IMR-90 (cell line): ENCODE measurements around the gene CLMP. TPM values are rescaled to one million over a fixed set of nuclear protein-coding genes. Genes with fewer than 3 reads are reported as not detected.

Experiments used
- ATAC-seq: fragments of 200-7000 bp; cut with Tn5 transposase; 2 replicates; pipeline ENCODE4 v1.9.1; 2020; ENCODE audit warnings: low read depth, mild to moderate bottlenecking, moderate library complexity
- BruUV-seq: library from RNA; stranded (reverse); fragments of 400-500 nt; replicated peaks from 2 replicates; lab custom pipeline; 2021; lab: Mats Ljungman, UMichigan
- CTCF ChIA-PET: fragments of 300-600 bp; formaldehyde crosslinking; extraction: SDS; loops from one replicate; lab custom pipeline; 2021; ENCODE audit warnings: antibody characterized with exemption; lab: Yijun Ruan, JAX
- POLR2A ChIA-PET: fragments of 300-600 bp; sonication (Branson Sonifier 250); formaldehyde crosslinking; loops from one replicate; lab custom pipeline; 2022; ENCODE audit warnings: antibody characterized with exemption; ENCODE audit not compliant: unreplicated experiment; lab: Charles Lee
- DNase-seq: peaks from one replicate; pipeline ENCODE4 v3.0.0; 2013
- H2AFZ ChIP-seq: replicated peaks from 2 replicates; pipeline ENCODE3; 2013; ENCODE audit warnings: low read length, mild to moderate bottlenecking; ENCODE audit not compliant: poor library complexity
- H2AK5ac ChIP-seq: 2 replicates; pipeline ENCODE4 v1.6.1; 2013; ENCODE audit warnings: low read depth, low read length, inconsistent platforms
- H2AK9ac ChIP-seq: replicated peaks from 2 replicates; pipeline ENCODE3; 2013; ENCODE audit warnings: mild to moderate bottlenecking, low read depth, low read length, moderate library complexity; ENCODE audit not compliant: poor library complexity
- H2BK120ac ChIP-seq: 2 replicates; pipeline ENCODE4 v1.6.1; 2013; ENCODE audit warnings: low read depth, low read length, inconsistent platforms
- H2BK15ac ChIP-seq: 3 replicates; pipeline ENCODE4 v1.6.1; 2013; ENCODE audit warnings: low read depth, low read length, inconsistent platforms
- H2BK20ac ChIP-seq: 2 replicates; pipeline ENCODE4 v1.6.1; 2013; ENCODE audit warnings: low read depth, mild to moderate bottlenecking, inconsistent platforms, low read length, moderate library complexity
- H2BK5ac ChIP-seq: 2 replicates; pipeline ENCODE4 v1.6.1; 2013; ENCODE audit warnings: mild to moderate bottlenecking, low read depth, low read length, inconsistent platforms; ENCODE audit not compliant: poor library complexity, severe bottlenecking
- H3K14ac ChIP-seq: replicated peaks from 2 replicates; pipeline ENCODE4 v1.6.1; 2013; ENCODE audit warnings: low read depth, low read length, inconsistent platforms
- H3K18ac ChIP-seq: 2 replicates; pipeline ENCODE4 v1.6.1; 2013; ENCODE audit warnings: low read depth, low read length, control low read depth
- H3K23ac ChIP-seq: 2 replicates; pipeline ENCODE4 v1.6.1; 2013; ENCODE audit warnings: low read depth, low read length, inconsistent platforms
- H3K27ac ChIP-seq: 2 replicates; pipeline ENCODE4 v1.5.1; 2013; ENCODE audit warnings: mild to moderate bottlenecking, control low read depth, low read length; ENCODE audit not compliant: insufficient read depth
- H3K27me3 ChIP-seq: 2 replicates; pipeline ENCODE4 v1.6.1; 2013; ENCODE audit warnings: low read length; ENCODE audit not compliant: control insufficient read depth, insufficient read depth
- H3K36me3 ChIP-seq: 2 replicates; pipeline ENCODE4 v1.6.1; 2013; ENCODE audit warnings: low read length, mixed read lengths; ENCODE audit not compliant: control insufficient read depth, insufficient read depth
- H3K4ac ChIP-seq: 2 replicates; pipeline ENCODE4 v1.6.1; 2013; ENCODE audit warnings: low read depth, low read length, inconsistent platforms
- H3K4me1 ChIP-seq: 2 replicates; pipeline ENCODE4 v1.6.1; 2013; ENCODE audit warnings: low read length, mixed read lengths; ENCODE audit not compliant: control insufficient read depth, insufficient read depth
- H3K4me2 ChIP-seq: 2 replicates; pipeline ENCODE4 v1.6.1; 2013; ENCODE audit warnings: low read depth, mild to moderate bottlenecking, control low read depth, low read length, moderate library complexity
- H3K4me3 ChIP-seq: 2 replicates; pipeline ENCODE4 v1.5.1; 2013; ENCODE audit warnings: low read depth, mild to moderate bottlenecking, control low read depth, low read length, moderate library complexity; ENCODE audit not compliant: insufficient read depth
- H3K56ac ChIP-seq: 2 replicates; pipeline ENCODE4 v1.6.1; 2013; ENCODE audit warnings: low read length, inconsistent platforms; ENCODE audit not compliant: insufficient read depth; ENCODE audit errors: extremely low read depth
- H3K79me1 ChIP-seq, 2 experiments: 2 replicates each; pipeline ENCODE4 v1.6.1; 2013; ENCODE audit warnings: low read length in 2 of 2, inconsistent platforms in 1 of 2, low read depth in 1 of 2
- H3K9ac ChIP-seq: 2 replicates; pipeline ENCODE4 v1.6.1; 2013; ENCODE audit warnings: low read depth, low read length, control low read depth
- H3K9me1 ChIP-seq: 2 replicates; pipeline ENCODE4 v1.6.1; 2013; ENCODE audit warnings: low read length, inconsistent platforms; ENCODE audit not compliant: insufficient read depth
- H3K9me3 ChIP-seq: 2 replicates; pipeline ENCODE4 v1.6.1; 2013; ENCODE audit warnings: low read length; ENCODE audit not compliant: control insufficient read depth, insufficient read depth
- H4K20me1 ChIP-seq: 2 replicates; pipeline ENCODE4 v1.6.1; 2013; ENCODE audit warnings: low read length, inconsistent platforms; ENCODE audit not compliant: insufficient read depth
- H4K5ac ChIP-seq: 2 replicates; pipeline ENCODE4 v1.6.1; 2013; ENCODE audit warnings: mild to moderate bottlenecking, low read depth, low read length, control low read depth
- H4K8ac ChIP-seq, 2 experiments: 2 replicates each; pipeline ENCODE4 v1.6.1; 2013; ENCODE audit warnings: low read depth in 2 of 2, low read length in 2 of 2, control low read depth in 1 of 2, inconsistent platforms in 1 of 2
- H4K91ac ChIP-seq: 2 replicates; pipeline ENCODE4 v1.6.1; 2013; ENCODE audit warnings: low read depth, low read length, inconsistent platforms; ENCODE audit not compliant: insufficient read depth
- BHLHE40 ChIP-seq: fragments of 150-350 bp; IDR thresholded peaks from 2 replicates; pipeline ENCODE4 v1.6.1; 2016; ENCODE audit warnings: mild to moderate bottlenecking, low read depth, low read length
- CEBPB ChIP-seq: IDR thresholded peaks from 2 replicates; pipeline ENCODE4 v1.6.1; 2012; ENCODE audit warnings: low read depth, low read length, improper control_type of control experiment
- FOS ChIP-seq: fragments of 150-350 bp; IDR thresholded peaks from 2 replicates; pipeline ENCODE4 v1.6.1; 2016; ENCODE audit warnings: low read depth, low read length
- MAFK ChIP-seq: IDR thresholded peaks from 2 replicates; pipeline ENCODE4 v1.6.1; 2012; ENCODE audit warnings: low read depth, low read length, improper control_type of control experiment
- NFE2L2 ChIP-seq: fragments of 150-350 bp; IDR thresholded peaks from 2 replicates; pipeline ENCODE4 v1.6.1; 2016; ENCODE audit warnings: low read depth, mild to moderate bottlenecking, low read length
- RAD21 ChIP-seq: IDR thresholded peaks from 2 replicates; pipeline ENCODE4 v1.6.1; 2012; ENCODE audit warnings: low read length, improper control_type of control experiment
- SMC3 ChIP-seq: fragments of 150-350 bp; IDR thresholded peaks from 2 replicates; pipeline ENCODE4 v1.6.1; 2016; ENCODE audit warnings: low read depth, mild to moderate bottlenecking, antibody characterized with exemption, low read length, moderate library complexity
- WGBS, 2 experiments: methylation state at CpG; one replicate each; pipeline versions ENCODE4 v1.1.5 to v1.1.7; 2013; ENCODE audit warnings: missing lambda C conversion rate in 2 of 2; ENCODE audit not compliant: insufficient read length in 1 of 2; ENCODE audit errors: extremely low coverage in 2 of 2; 5-methylcytosine and 5-hydroxymethylcytosine counted together
- dilution Hi-C: fragments of 300-500 bp; cut with HindIII; formaldehyde crosslinking; loops from one replicate; pipeline ENCODE4 v1.14.3; 2018; ENCODE audit warnings: low sequenced_read_pairs; ENCODE audit not compliant: unreplicated experiment
- in situ Hi-C: fragments of 300-500 bp; cut with MboI; formaldehyde crosslinking; loops from 3 replicates; pipeline ENCODE4 v1.14.3; 2019; ENCODE audit warnings: low sequenced_read_pairs, inconsistent platforms, mixed read lengths
- intact Hi-C: fragments of 100-400 bp; cut with micrococcal nuclease; formaldehyde crosslinking; loops from 2 replicates; pipeline ENCODE4 v1.10.0; 2022
- polyA plus RNA-seq, 3 experiments: library from polyadenylated mRNA; depleted of rRNA; stranded (reverse); fragments of >200 nt; gene quantifications; 2 replicates each; pipeline ENCODE4 v1.2.3, GENCODE V29; 2012; ENCODE audit warnings: low replicate concordance in 1 of 3
- total RNA-seq: library from RNA; depleted of rRNA; stranded (reverse); fragments of >200 nt; gene quantifications from 2 replicates; pipeline ENCODE4 v1.2.3, GENCODE V29; 2012
- TF ChIP-seq, protein P1 (sequence below): conservative IDR thresholded peaks from 2 replicates; pipeline ENCODE4 v1.5.1; 2012; ENCODE audit warnings: mild to moderate bottlenecking, low read depth, low read length, improper control_type of control experiment
- TF ChIP-seq, protein P2 (sequence below): fragments of 150-350 bp; IDR thresholded peaks from 2 replicates; pipeline ENCODE4 v1.6.1; 2016; ENCODE audit warnings: low read depth, mild to moderate bottlenecking, low read length, moderate library complexity, borderline replicate concordance

CLMP gene
- total and polyA plus RNA-seq, 2 of the 4 experiments (the other 2 are of a cell fraction) = 54.7 to 95.7 TPM

DNA sequence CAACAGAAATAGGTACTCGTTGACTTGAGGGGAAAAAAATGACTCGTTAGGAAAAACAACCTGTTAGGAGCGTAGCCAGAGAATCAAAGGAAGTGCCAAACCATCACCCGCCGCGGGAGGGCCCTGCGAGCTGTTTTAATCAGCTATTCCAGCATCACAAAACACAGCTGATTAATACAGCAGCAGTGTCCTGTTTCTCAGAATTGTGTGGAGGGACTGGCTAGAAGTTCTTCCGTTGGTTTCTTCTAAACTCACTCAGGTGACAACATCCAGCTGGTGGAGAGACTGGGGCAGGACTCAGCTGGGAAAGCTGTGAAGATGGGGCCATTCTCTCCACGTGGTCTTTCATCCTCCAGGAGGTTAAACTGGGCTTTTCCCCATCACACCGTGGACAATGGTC lies 161.2 kb downstream of the CLMP start:
- Histone ChIP-seq H3K36me3 (no peaks in the 10 kb centered on the region), H3K27ac (no peak overlapping the region), H4K20me1 (no peaks in the 10 kb centered on the region), H2AFZ (no peak overlapping the region), H2BK5ac (no peak overlapping the region), H3K79me1 (no peaks in the 10 kb centered on the region), H3K4me3 (no peak overlapping the region), H4K8ac (no peak overlapping the region), H3K27me3 (peaks cover 8% of the 10 kb centered on the region), H2BK20ac (no peak overlapping the region), H2AK9ac (no peak overlapping the region), H2BK15ac (no peak overlapping the region), H3K18ac (no peak overlapping the region), H3K14ac (no peak overlapping the region), H3K4ac (no peak overlapping the region), H3K56ac (no peak overlapping the region), H2BK120ac (no peak overlapping the region), H4K91ac (no peak overlapping the region), H3K9ac (no peak overlapping the region), H3K9me3 (no peaks in the 10 kb centered on the region), H3K9me1 (no peaks in the 10 kb centered on the region), H2AK5ac (no peak overlapping the region), H3K4me1 (no peaks in the 10 kb centered on the region), H4K5ac (no peak overlapping the region), H3K4me2 (no peak overlapping the region), H3K23ac (no peak overlapping the region)
- peak; percentile 21; the same call in 1 of the 2 replicates for TF ChIP-seq RAD21
- TF ChIP-seq NFE2L2 = no peak
- 0 out of 2 replicates have a peak, but pooled peaks have one; percentile 13 for TF ChIP-seq SMC3
- TF ChIP-seq, protein P1, sequence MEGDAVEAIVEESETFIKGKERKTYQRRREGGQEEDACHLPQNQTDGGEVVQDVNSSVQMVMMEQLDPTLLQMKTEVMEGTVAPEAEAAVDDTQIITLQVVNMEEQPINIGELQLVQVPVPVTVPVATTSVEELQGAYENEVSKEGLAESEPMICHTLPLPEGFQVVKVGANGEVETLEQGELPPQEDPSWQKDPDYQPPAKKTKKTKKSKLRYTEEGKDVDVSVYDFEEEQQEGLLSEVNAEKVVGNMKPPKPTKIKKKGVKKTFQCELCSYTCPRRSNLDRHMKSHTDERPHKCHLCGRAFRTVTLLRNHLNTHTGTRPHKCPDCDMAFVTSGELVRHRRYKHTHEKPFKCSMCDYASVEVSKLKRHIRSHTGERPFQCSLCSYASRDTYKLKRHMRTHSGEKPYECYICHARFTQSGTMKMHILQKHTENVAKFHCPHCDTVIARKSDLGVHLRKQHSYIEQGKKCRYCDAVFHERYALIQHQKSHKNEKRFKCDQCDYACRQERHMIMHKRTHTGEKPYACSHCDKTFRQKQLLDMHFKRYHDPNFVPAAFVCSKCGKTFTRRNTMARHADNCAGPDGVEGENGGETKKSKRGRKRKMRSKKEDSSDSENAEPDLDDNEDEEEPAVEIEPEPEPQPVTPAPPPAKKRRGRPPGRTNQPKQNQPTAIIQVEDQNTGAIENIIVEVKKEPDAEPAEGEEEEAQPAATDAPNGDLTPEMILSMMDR = peak; percentile 33; the same call in 1 of the 2 replicates
- no peak for TF ChIP-seq BHLHE40
- no peak for TF ChIP-seq CEBPB
- TF ChIP-seq, protein P2, sequence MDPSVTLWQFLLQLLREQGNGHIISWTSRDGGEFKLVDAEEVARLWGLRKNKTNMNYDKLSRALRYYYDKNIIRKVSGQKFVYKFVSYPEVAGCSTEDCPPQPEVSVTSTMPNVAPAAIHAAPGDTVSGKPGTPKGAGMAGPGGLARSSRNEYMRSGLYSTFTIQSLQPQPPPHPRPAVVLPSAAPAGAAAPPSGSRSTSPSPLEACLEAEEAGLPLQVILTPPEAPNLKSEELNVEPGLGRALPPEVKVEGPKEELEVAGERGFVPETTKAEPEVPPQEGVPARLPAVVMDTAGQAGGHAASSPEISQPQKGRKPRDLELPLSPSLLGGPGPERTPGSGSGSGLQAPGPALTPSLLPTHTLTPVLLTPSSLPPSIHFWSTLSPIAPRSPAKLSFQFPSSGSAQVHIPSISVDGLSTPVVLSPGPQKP = no peak
- TF ChIP-seq FOS = no peak
- TF ChIP-seq MAFK = no peak
- dilution Hi-C loops (loop anchor here (25.0 kb wide), 1 partner anchor 172 kb away; no protein-coding TSS in a partner anchor), intact Hi-C loops (no loop called here), in situ Hi-C loops (no loop called here)
- 40% methylated on average over 1 of the region's 10 CpGs; no CpG with 5 or more reads in 1 of the 2 experiments for WGBS, 2 experiments
- DNase-seq (no peak), ATAC-seq (peak; percentile 42)
- no TSS peak for BruUV-seq
- ChIA-PET CTCF (interaction anchor here (1.1 to 2.1 kb wide), 3 partner anchors 11 to 13 kb away, joined by 3 to 8 read pairs (median 4); no protein-coding TSS in a partner anchor), POLR2A (interaction anchor here (0.6 kb wide), 1 partner anchor 286 kb away, joined by 3 read pairs; no protein-coding TSS in a partner anchor)
